GM12891 (cell line): ENCODE measurements around the gene DYNLRB1.

ENCODE experiments used
- PAX5 ChIP-seq: IDR thresholded peaks from 2 replicates; pipeline ENCODE4 v1.6.1; 2011; ENCODE audit warnings: low read length, moderate library complexity, mild to moderate bottlenecking; ENCODE audit not compliant: insufficient read depth, severe bottlenecking
- POLR2A ChIP-seq: IDR thresholded peaks from 2 replicates; pipeline ENCODE4 v1.6.1; 2011; ENCODE audit warnings: low read depth, low read length, control low read depth
- POLR2AphosphoS5 ChIP-seq: IDR thresholded peaks from 2 replicates; pipeline ENCODE4 v1.6.1; 2011; ENCODE audit warnings: low read depth, low read length, control low read depth
- POU2F2 ChIP-seq: IDR thresholded peaks from 2 replicates; pipeline ENCODE4 v1.6.1; 2011; ENCODE audit warnings: low read depth, mild to moderate bottlenecking, control low read depth, low read length, moderate library complexity
- SPI1 ChIP-seq: IDR thresholded peaks from 2 replicates; pipeline ENCODE4 v1.6.1; 2011; ENCODE audit warnings: low read depth, low read length, control low read depth
- TAF1 ChIP-seq: IDR thresholded peaks from 2 replicates; pipeline ENCODE4 v1.6.1; 2011; ENCODE audit warnings: low read depth, low read length, control low read depth

GRCh38 chr20:34564833-34565232 is 48.6 kb downstream of the DYNLRB1 start:
- TF ChIP-seq TAF1 (no peak), POLR2AphosphoS5 (no peak), POLR2A (no peak), SPI1 (no peak), POU2F2 (no peak), PAX5 (no peak)
